ENCODE measurements around the gene PI4K2B.
A peak's percentile ranks its signal among the peaks of the same experiment; 100 is the strongest.
"Not testable (repeated sequence)": the region's sequence is repeated elsewhere in the genome, so short reads cannot be mapped to it uniquely, and the experiment has no call there.

The PI4K2B gene

DNA sequence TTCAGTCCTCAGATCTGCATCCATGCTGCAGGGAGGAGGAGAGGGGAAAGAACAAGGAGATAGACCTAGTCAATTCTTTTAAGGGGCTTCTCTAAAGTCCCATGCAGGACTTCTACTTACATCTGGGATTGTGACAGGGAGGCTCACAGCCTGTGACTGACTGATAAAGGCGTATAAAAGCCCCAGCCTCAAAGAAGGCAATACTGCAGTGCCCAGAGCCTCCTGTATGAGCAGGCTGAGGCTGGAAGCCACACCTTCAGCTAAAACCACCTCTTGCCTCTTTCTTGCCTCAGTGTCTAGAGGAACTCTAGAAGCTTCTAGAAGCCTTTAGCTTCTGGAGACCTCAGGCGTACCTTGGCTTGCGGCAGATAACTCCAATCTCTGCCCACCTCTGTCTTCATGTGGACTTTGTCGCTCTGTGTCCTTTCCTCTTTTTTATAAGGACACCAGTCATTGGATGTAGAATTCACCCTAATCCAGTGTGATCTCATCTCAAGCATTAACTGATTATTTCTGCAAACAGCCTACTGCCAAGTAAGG, 72.8 kb downstream of the PI4K2B start:
- no peak for DNase-seq (ENCODE audit: low read depth in 2 of 2)

GRCh38 chr4:25307596-25307995, 73.8 kb downstream of the PI4K2B start:
- DNase-seq (ENCODE audit: low read depth in 2 of 2), result no peak

DNA sequence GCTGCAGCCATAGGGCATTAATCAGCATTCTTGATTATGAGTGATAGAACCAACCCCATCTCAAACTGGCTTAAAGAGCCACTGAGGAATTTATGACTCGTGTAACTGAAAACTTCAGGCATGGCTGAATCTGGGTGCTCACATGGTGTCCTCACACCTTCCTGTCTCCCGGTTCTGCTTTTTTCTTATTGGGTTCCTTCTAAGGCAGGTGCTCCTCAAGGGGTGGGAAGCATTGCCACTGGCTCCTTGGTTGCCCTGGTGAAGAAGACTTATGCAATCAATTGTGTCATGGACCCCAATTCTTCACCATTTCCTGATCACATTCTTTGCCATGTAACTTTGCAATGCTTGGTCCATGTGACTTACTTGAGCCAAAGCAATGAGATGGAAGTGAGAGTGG, 74.5 kb downstream of the PI4K2B start:
- DNase-seq (ENCODE audit: low read depth in 2 of 2), result no peak

DNA sequence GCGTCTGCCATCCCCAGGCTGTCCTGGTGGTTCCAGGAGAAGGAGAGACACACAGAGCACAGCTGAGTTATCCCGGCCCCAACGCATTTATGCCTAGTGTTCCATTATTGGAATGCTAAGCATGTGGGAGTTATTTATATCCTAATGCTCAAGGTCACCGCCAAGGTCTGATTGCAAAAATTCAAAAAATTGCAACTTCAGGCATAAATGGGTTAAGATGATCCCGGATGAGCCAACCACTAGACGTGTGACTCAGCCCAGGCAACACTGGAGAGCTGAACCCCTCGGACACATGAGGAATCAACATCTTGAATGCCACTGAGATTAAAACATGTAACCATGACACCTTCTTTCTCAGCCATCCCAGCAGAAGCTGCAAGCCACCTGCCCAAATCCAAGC, 74.9 kb downstream of the PI4K2B start:
- no peak for DNase-seq (ENCODE audit: low read depth in 2 of 2)

GRCh38 chr4:25310066-25310802, 76.4 kb downstream of the PI4K2B start:
- DNase-seq (ENCODE audit: low read depth in 2 of 2), result no peak

- DNase-seq (ENCODE audit: low read depth in 2 of 2), result no peak
Measured at GRCh38 chr4:25310803-25311166, 77.0 kb downstream of the PI4K2B start.

GRCh38 chr4:25312496-25313200, 78.8 kb downstream of the PI4K2B start, which contains the start of gene ZCCHC4:
ZCCHC4 (plus strand) TSS chr4:25312774; CDS start chr4:25312810, 36 bp downstream.
- peak; percentile 82 to 85 for DNase-seq (ENCODE audit: low read depth in 2 of 2)

DNA sequence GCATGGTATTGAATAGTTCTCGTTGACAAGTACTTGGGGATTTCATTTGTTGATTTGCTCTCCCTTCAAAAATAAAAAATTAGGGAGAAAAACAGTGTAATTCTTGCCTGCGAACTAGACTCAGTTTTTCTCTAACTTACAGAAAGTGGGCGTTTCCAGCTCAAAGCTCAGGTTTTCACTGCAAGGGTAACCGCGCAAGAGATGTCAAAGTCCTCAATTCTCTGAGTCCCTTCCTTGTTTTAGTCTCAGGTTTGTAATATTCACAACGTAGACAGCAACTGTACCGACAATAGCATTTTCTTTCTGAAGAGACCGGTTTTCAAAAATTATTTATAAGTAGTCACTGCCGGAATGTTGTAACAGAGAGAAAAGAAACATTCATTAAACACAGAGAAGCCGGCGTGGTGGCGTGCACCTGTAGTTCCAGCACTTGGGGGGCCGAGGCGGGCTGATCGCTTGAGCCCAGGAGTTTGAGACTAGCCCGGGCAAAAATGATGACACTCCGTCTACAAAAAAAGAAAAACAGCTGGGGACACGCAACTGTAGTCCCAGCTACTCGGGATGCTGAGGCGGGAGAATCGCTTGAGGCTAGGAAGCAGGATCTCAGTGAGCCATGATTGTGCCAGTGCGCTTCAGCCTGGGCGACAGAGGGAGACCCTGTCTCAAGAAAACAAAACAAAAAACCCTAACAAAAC, 79.5 kb downstream of the PI4K2B start:
- DNase-seq (ENCODE audit: low read depth in 2 of 2), result no peak

GRCh38 chr4:25320336-25320735, 86.5 kb downstream of the PI4K2B start:
- no peak for DNase-seq (ENCODE audit: low read depth in 2 of 2)

- no peak for DNase-seq (ENCODE audit: low read depth in 2 of 2)
Measured at GRCh38 chr4:25320773-25321172, 86.9 kb downstream of the PI4K2B start.

DNA sequence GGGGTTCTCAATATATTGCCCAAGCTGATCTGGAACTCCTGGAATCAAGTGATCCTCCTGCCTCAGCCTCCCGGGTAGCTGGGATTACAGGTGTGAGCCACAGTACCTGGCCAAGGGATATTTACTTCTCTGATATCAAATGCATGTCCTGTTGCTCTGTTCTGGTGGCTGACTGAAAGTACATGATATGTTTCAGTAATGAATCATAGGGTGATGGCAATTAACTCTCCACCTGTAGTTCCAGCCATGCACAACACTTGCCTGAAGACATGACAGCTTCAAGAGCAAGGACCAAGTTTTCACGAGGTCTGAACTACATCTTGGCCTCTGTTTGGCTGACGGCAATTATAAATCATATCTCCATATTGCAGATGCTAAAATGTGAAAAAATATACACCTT, 87.9 kb downstream of the PI4K2B start:
- DNase-seq (ENCODE audit: low read depth in 2 of 2), result no peak

- DNase-seq (ENCODE audit: low read depth in 2 of 2), result not testable (repeated sequence)
Measured at GRCh38 chr4:25328463-25328862, 94.6 kb downstream of the PI4K2B start.
